ENCODE measurements around the gene BPIFA3.

- no peak for TF ChIP-seq CTCF (IDR thresholded peaks at IDR 0.05)
- no peak for TF ChIP-seq POLR2A (IDR thresholded peaks at IDR 0.05)
Observed at GRCh38 chr20:33237989-33238388, 20.8 kb downstream of the BPIFA3 start.
